Neural progenitor cell (in vitro differentiated cells): ENCODE data around the gene KLHL21.

ENCODE experiments used
- CTCF ChIP-seq: fragments of 200-600 bp; sonication (generic); IDR thresholded peaks from 2 replicates; pipeline ENCODE4 v1.5.1; 2017; ENCODE audit warnings: antibody characterized with exemption, mild to moderate bottlenecking
- EZH2phosphoT487 ChIP-seq: fragments of 200-600 bp; sonication (generic); IDR thresholded peaks from 2 replicates; pipeline ENCODE4 v1.6.1; 2017; ENCODE audit warnings: antibody characterized with exemption

- TF ChIP-seq CTCF (no peak), EZH2phosphoT487 (no peak)
These were observed 45.9 kb upstream of the KLHL21 start for GRCh38 chr1:6648556-6648955.
